Adrenal gland (tissue), 12 donors: ENCODE measurements around the gene TMEM147. TPM values are rescaled to one million over a fixed set of nuclear protein-coding genes. Genes with fewer than 3 reads are reported as not detected.

Source experiments
- DNase-seq, 7 donors: peaks; one replicate each; pipeline ENCODE4 v3.0.0-alpha.2; 2019 to 2020
- H3K27ac ChIP-seq, 5 donors: fragments of 200-600 bp; sonication (generic) in 4 of 5; 1 replicate in 3 of 5; 2 replicates in 2 of 5; pipeline versions ENCODE4 v1.5.1 to v1.8.0; 2016 to 2020; ENCODE audit warnings: mild to moderate bottlenecking in 1 of 5
- H3K27me3 ChIP-seq: fragments of 200-600 bp; 2 replicates; pipeline ENCODE4 v1.8.0; 2021
- H3K36me3 ChIP-seq, 2 donors: fragments of 200-600 bp; replicated peaks in 1 of 2; 1 replicate in 1 of 2; 2 replicates in 1 of 2; pipeline versions ENCODE4 v1.5.1 to v1.8.0; 2018 to 2022
- H3K4me1 ChIP-seq, 2 donors: fragments of 200-600 bp; replicated peaks in 1 of 2; 1 replicate in 1 of 2; 2 replicates in 1 of 2; pipeline versions ENCODE4 v1.5.1 to v1.8.0; 2018 to 2021
- H3K4me3 ChIP-seq, 4 donors: fragments of 200-600 bp; sonication (generic) in 3 of 4; one replicate each; pipeline ENCODE4 v1.5.1; 2016 to 2018
- H3K9me3 ChIP-seq, 3 donors: fragments of 200-600 bp; sonication (generic) in 1 of 3; replicated peaks in 1 of 3; 1 replicate in 2 of 3; 2 replicates in 1 of 3; pipeline versions ENCODE4 v1.5.1 to v1.8.0; 2016 to 2021
- CTCF ChIP-seq, 6 experiments: fragments of 450-650 bp in 4 of 6; fragments of 200-600 bp in 2 of 6; sonication (generic) in 1 of 6; IDR thresholded peaks; 1 replicate in 5 of 6; 2 replicates in 1 of 6; pipeline versions ENCODE4 v1.5.1 to v1.8.0; 2016 to 2021; ENCODE audit warnings: antibody characterized with exemption in 6 of 6, mild to moderate bottlenecking in 2 of 6, moderate library complexity in 1 of 6
- POLR2A ChIP-seq, 2 donors: fragments of 450-650 bp; IDR thresholded peaks; one replicate each; pipeline ENCODE4 v1.6.1; 2017; ENCODE audit warnings: antibody characterized with exemption in 2 of 2, mild to moderate bottlenecking in 2 of 2, moderate library complexity in 1 of 2
- WGBS, 4 donors: extraction: QIAGEN DNeasy Blood & Tissue Kit in 2 of 4; methylation state at CpG; one replicate each; pipeline versions ENCODE4 v1.1.5 to v1.1.7; 2013 to 2017; 5-methylcytosine and 5-hydroxymethylcytosine counted together
- intact Hi-C, 2 donors: fragments of 100-400 bp; cut with DNase I; formaldehyde crosslinking; loops; one replicate each; pipeline versions ENCODE4 v1.14.1 to v1.15.0; 2022 to 2023
- polyA plus RNA-seq, 3 donors: library from polyadenylated mRNA; stranded (reverse); fragments of 200-250 nt in 2 of 3; fragments of 350-450 nt in 1 of 3; fragmentation: Illumina TruSeq in 1 of 3; extraction: RNeasy Lipid Tissue Mini Kit (QIAGEN cat#74804) in 1 of 3; gene quantifications; one replicate each; pipeline ENCODE4 v1.2.3, GENCODE V29; 2013 to 2014
- total RNA-seq, 9 donors: library from RNA; depleted of rRNA in 4 of 9; stranded (reverse); fragments of >200 nt in 4 of 9; fragments of 120-200 nt in 1 of 9; fragmentation: NEBNext Ultra II Directional in 1 of 9; extraction: Animal tissue kit (Norgen Biotek cat#: 25700) in 1 of 9; gene quantifications; one replicate each; pipeline versions ENCODE4 v1.1.0 to v1.2.4, GENCODE V29; 2013 to 2023
- donor health status: healthy with polysubstance abuse.
- donor health status: Bipolar disorder and iron deficiency.
- donor health status: DM: yes; HTN: yes; CAD: no.
- donor health status: DM: no; HTN: no; CAD: no.
- donor health status: DM: no; HTN: no; CAD: no.
- donor health status: DM: yes; HTN: yes; CAD: no.

TMEM147 gene
- total and polyA plus RNA-seq, 12 donors = 86.5 to 261 (median 180) TPM

- Histone ChIP-seq H3K36me3 (peaks cover 0 to 3% of the 10 kb centered on the region in 2 donors), H3K27me3 (no peaks in the 10 kb centered on the region), H3K27ac (peak overlapping the region in 3 of 5 donors; percentile 46 to 84 (median 72)), H3K4me1 (peaks cover 7 to 9% of the 10 kb centered on the region in 2 donors), H3K9me3 (no peaks in the 10 kb centered on the region), H3K4me3 (no peak overlapping the region)
- DNase-seq = peak in 2 of 7 donors; percentile 20 to 23
- intact Hi-C loops = no loop called here
- WGBS, 4 donors = 58 to 75% (median 68%) methylated on average over 6 to 13 of the region's 13 CpGs
- TF ChIP-seq POLR2A (IDR thresholded peaks at IDR 0.05) (no peak), CTCF (IDR thresholded peaks at IDR 0.05) (no peak)
Measured at GRCh38 chr19:35552534-35553384, 7.3 kb downstream of the TMEM147 start.

GRCh38 chr19:35553385-35554000 lies 8.1 kb downstream of the TMEM147 start:
- 42 to 57% (median 52%) methylated on average over 4 to 14 of the region's 14 CpGs for WGBS, 4 donors
- Histone ChIP-seq H3K4me1 (peaks cover 13 to 14% of the 10 kb centered on the region in 2 donors), H3K27ac (peak overlapping the region in 4 of 5 donors; percentile 26 to 84 (median 59)), H3K9me3 (no peaks in the 10 kb centered on the region), H3K4me3 (no peak overlapping the region), H3K27me3 (no peaks in the 10 kb centered on the region), H3K36me3 (no peaks in the 10 kb centered on the region)
- TF ChIP-seq POLR2A (IDR thresholded peaks at IDR 0.05) (no peak), CTCF (IDR thresholded peaks at IDR 0.05) (no peak)
- intact Hi-C loops = no loop called here
- DNase-seq = peak; percentile 47 to 70 (median 62)

GRCh38 chr19:35554076-35554475 lies 8.7 kb downstream of the TMEM147 start:
- intact Hi-C loops = no loop called here
- peaks cover 13 to 19% of the 10 kb centered on the region in 2 donors for H3K4me1 ChIP-seq
- no peaks in the 10 kb centered on the region for H3K9me3 ChIP-seq
- H3K36me3 ChIP-seq = no peaks in the 10 kb centered on the region
- no peak overlapping the region for H3K4me3 ChIP-seq
- peak overlapping the region in 2 of 5 donors; percentile 72 to 84 for H3K27ac ChIP-seq
- DNase-seq = peak in 1 of 7 donors; percentile 16
- TF ChIP-seq CTCF (IDR thresholded peaks at IDR 0.05) = no peak
- no peak for TF ChIP-seq POLR2A (IDR thresholded peaks at IDR 0.05)
- 67 to 75% (median 70%) methylated on average over 4 to 5 of the region's 5 CpGs for WGBS, 4 donors
- no peaks in the 10 kb centered on the region for H3K27me3 ChIP-seq

GRCh38 chr19:35555301-35556005 lies 10.0 kb downstream of the TMEM147 start:
- no peaks in the 10 kb centered on the region for H3K27me3 ChIP-seq
- DNase-seq = peak in 3 of 7 donors; percentile 14 to 30 (median 22)
- H3K36me3 ChIP-seq = no peaks in the 10 kb centered on the region
- H3K27ac ChIP-seq = no peak overlapping the region
- intact Hi-C loops = no loop called here
- no peak overlapping the region for H3K4me3 ChIP-seq
- H3K4me1 ChIP-seq = peaks cover 13 to 19% of the 10 kb centered on the region in 2 donors
- no peaks in the 10 kb centered on the region for H3K9me3 ChIP-seq
- WGBS, 4 donors = 72 to 85% (median 80%) methylated on average over 10 to 30 of the region's 30 CpGs
- peak in 4 of 6 experiments; percentile 12 to 18 (median 12) for TF ChIP-seq CTCF (IDR thresholded peaks at IDR 0.05)
- no peak for TF ChIP-seq POLR2A (IDR thresholded peaks at IDR 0.05)
